Spleen (tissue), 11 donors: Measurements from ENCODE around the gene USHBP1. TPM values are rescaled to one million over a fixed set of nuclear protein-coding genes. Genes with fewer than 3 reads are reported as not detected.

ENCODE experiments used
- DNase-seq: peaks from one replicate; pipeline ENCODE4 v3.0.0-alpha.2; 2020
- H3K27ac ChIP-seq, 8 donors: fragments of 200-600 bp; sonication (generic) in 7 of 8; 1 replicate in 4 of 8; 2 replicates in 4 of 8; pipeline versions ENCODE4 v1.5.0 to v1.8.0; 2016 to 2021; ENCODE audit warnings: inconsistent platforms in 4 of 8, mild to moderate bottlenecking in 4 of 8, moderate library complexity in 1 of 8
- H3K27me3 ChIP-seq, 7 donors: fragments of 200-600 bp; sonication (generic) in 6 of 7; replicated peaks in 1 of 7; 1 replicate in 4 of 7; 2 replicates in 3 of 7; pipeline versions ENCODE4 v1.5.0 to v1.8.0; 2016 to 2021; ENCODE audit warnings: inconsistent platforms in 3 of 7, mild to moderate bottlenecking in 1 of 7
- H3K36me3 ChIP-seq, 6 donors: fragments of 200-600 bp; sonication (generic) in 5 of 6; 1 replicate in 4 of 6; 2 replicates in 2 of 6; pipeline versions ENCODE4 v1.5.0 to v1.8.0; 2016 to 2021; ENCODE audit warnings: inconsistent platforms in 2 of 6
- H3K4me1 ChIP-seq, 6 donors: fragments of 200-600 bp; sonication (generic) in 5 of 6; 1 replicate in 3 of 6; 2 replicates in 3 of 6; pipeline versions ENCODE4 v1.5.0 to v1.8.0; 2016 to 2021; ENCODE audit warnings: inconsistent platforms in 3 of 6
- H3K4me3 ChIP-seq, 8 donors: fragments of 200-600 bp; sonication (generic) in 7 of 8; 1 replicate in 4 of 8; 2 replicates in 4 of 8; pipeline versions ENCODE4 v1.5.0 to v1.8.0; 2016 to 2021; ENCODE audit warnings: inconsistent platforms in 4 of 8, mild to moderate bottlenecking in 4 of 8, moderate library complexity in 2 of 8
- H3K9me3 ChIP-seq, 8 donors: fragments of 200-600 bp; sonication (generic) in 7 of 8; 1 replicate in 4 of 8; 2 replicates in 4 of 8; pipeline versions ENCODE4 v1.5.0 to v1.8.0; 2016 to 2021; ENCODE audit warnings: inconsistent platforms in 4 of 8
- POLR2A ChIP-seq, 3 donors: fragments of 450-650 bp; IDR thresholded peaks; one replicate each; pipeline ENCODE4 v1.5.1; 2017; ENCODE audit warnings: antibody characterized with exemption in 3 of 3, mild to moderate bottlenecking in 1 of 3
- POLR2AphosphoS5 ChIP-seq, 3 donors: sonication (generic); formaldehyde crosslinking; IDR thresholded peaks; one replicate each; pipeline ENCODE4 v1.5.1; 2017; ENCODE audit warnings: antibody characterized with exemption in 3 of 3
- WGBS, 5 donors: extraction: QIAGEN DNeasy Blood & Tissue Kit in 3 of 5; methylation state at CpG; one replicate each; pipeline versions ENCODE4 v1.1.5 to v1.1.7; 2013 to 2018; 5-methylcytosine and 5-hydroxymethylcytosine counted together
- intact Hi-C: fragments of 100-400 bp; cut with DNase I; formaldehyde crosslinking; loops from one replicate; pipeline ENCODE4 v1.15.0; 2023; ENCODE audit warnings: low total_unique reads
- polyA plus RNA-seq, 3 donors: library from polyadenylated mRNA; stranded (reverse); fragments of 200-250 nt; gene quantifications; one replicate each; pipeline ENCODE4 v1.2.1, GENCODE V29; 2013
- total RNA-seq, 7 donors: library from RNA; depleted of rRNA in 3 of 7; stranded (reverse); fragments of >200 nt in 3 of 7; fragmentation: NEBNext Ultra II Directional in 4 of 7; extraction: Animal tissue kit (Norgen Biotek cat#: 25700) in 4 of 7; gene quantifications; one replicate each; pipeline versions ENCODE4 v1.1.0 to v1.2.1, GENCODE V29; 2016 to 2021
- TF ChIP-seq, protein P1 (sequence below), 11 experiments: fragments of 200-600 bp in 7 of 11; fragments of 450-650 bp in 4 of 11; sonication (generic) in 4 of 11; IDR thresholded peaks in 8 of 11; conservative IDR thresholded peaks in 3 of 11; 1 replicate in 7 of 11; 2 replicates in 4 of 11; pipeline versions ENCODE4 v1.4.0 to v1.8.0; 2016 to 2021; ENCODE audit warnings: antibody characterized with exemption in 11 of 11, inconsistent platforms in 4 of 11, mild to moderate bottlenecking in 1 of 11
- donor health status: healthy with polysubstance abuse.
- donor health status: DM: no; HTN: no; CAD: no; lungs with moderate emphysema.
- donor health status: DM: no; HTN: no; CAD: no.
- donor health status: Bipolar disorder and iron deficiency.
- donor health status: healthy.
- donor health status: DM: no; HTN: no; CAD: no.
- donor health status: DM: yes; HTN: yes; CAD: no.

USHBP1 gene
- total and polyA plus RNA-seq, 10 donors: 3.1 to 16.6 (median 8.3) TPM

- Histone ChIP-seq H3K9me3 (peaks cover 0 to 12% (median 4%) of the 10 kb centered on the region in 8 donors), H3K27ac (peak overlapping the region; percentile 0 to 77 (median 64)), H3K36me3 (peaks cover 0 to 14% (median 2%) of the 10 kb centered on the region in 6 donors), H3K27me3 (no peaks in the 10 kb centered on the region), H3K4me1 (peaks cover 13 to 59% (median 41%) of the 10 kb centered on the region in 6 donors), H3K4me3 (peak overlapping the region in 5 of 8 donors; percentile 14 to 58 (median 16))
- 75 to 82% (median 79%) methylated on average over 20 to 23 of the region's 23 CpGs for WGBS, 5 donors
- DNase-seq: no peak
- TF ChIP-seq, protein P1, sequence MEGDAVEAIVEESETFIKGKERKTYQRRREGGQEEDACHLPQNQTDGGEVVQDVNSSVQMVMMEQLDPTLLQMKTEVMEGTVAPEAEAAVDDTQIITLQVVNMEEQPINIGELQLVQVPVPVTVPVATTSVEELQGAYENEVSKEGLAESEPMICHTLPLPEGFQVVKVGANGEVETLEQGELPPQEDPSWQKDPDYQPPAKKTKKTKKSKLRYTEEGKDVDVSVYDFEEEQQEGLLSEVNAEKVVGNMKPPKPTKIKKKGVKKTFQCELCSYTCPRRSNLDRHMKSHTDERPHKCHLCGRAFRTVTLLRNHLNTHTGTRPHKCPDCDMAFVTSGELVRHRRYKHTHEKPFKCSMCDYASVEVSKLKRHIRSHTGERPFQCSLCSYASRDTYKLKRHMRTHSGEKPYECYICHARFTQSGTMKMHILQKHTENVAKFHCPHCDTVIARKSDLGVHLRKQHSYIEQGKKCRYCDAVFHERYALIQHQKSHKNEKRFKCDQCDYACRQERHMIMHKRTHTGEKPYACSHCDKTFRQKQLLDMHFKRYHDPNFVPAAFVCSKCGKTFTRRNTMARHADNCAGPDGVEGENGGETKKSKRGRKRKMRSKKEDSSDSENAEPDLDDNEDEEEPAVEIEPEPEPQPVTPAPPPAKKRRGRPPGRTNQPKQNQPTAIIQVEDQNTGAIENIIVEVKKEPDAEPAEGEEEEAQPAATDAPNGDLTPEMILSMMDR (IDR thresholded peaks at IDR 0.05 in 8 of 11, conservative IDR thresholded peaks at IDR 0.05 in 3 of 11): no peak
- TF ChIP-seq POLR2A (IDR thresholded peaks at IDR 0.05) (no peak), POLR2AphosphoS5 (IDR thresholded peaks at IDR 0.05) (no peak)
- intact Hi-C loops: no loop called here
These were observed 569 bp downstream of the USHBP1 start for GRCh38 chr19:17263712-17264640.

- WGBS, 5 donors: 66 to 76% (median 74%) methylated on average over 11 to 16 of the region's 16 CpGs
- peak overlapping the region in 1 of 8 donors; percentile 73 for H3K27ac ChIP-seq
- H3K4me3 ChIP-seq: peak overlapping the region in 2 of 8 donors; percentile 6 to 58
- H3K27me3 ChIP-seq: no peaks in the 10 kb centered on the region
- H3K4me1 ChIP-seq: peaks cover 5 to 45% (median 28%) of the 10 kb centered on the region in 6 donors
- peaks cover 0 to 10% (median 0%) of the 10 kb centered on the region in 6 donors for H3K36me3 ChIP-seq
- H3K9me3 ChIP-seq: peaks cover 0 to 13% (median 4%) of the 10 kb centered on the region in 8 donors
- intact Hi-C loops: no loop called here
- TF ChIP-seq POLR2A (IDR thresholded peaks at IDR 0.05) (no peak), POLR2AphosphoS5 (IDR thresholded peaks at IDR 0.05) (peak in 1 of 3 donors; percentile 16)
- no peak for DNase-seq
These were observed 2.0 kb downstream of the USHBP1 start for GRCh38 chr19:17262557-17262956.

DNA sequence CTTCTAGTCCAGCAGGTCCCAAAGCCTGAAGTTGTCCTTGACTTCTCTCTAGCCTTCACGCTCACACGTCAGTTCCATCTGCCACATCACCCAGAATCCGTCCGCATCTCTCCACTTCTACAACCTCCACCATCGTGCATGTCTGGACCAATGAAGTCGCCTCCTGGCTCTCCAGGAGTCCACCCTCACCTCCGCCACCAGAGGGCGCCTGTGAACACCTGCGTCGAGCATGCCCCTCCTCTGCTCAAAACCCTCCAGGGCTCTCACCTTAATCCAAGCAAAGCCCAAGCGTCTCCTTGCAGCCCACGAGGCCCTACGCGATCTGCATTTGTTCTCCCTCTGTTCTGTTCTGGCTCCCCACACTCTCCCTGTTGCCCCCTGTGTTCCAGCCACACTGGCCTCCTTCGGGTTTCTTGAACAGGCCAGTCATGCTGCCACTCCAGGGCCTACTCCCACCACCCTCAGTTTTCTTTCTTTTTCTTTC, 3.7 kb downstream of the USHBP1 start:
- Histone ChIP-seq H3K36me3 (peaks cover 0 to 10% (median 0%) of the 10 kb centered on the region in 6 donors), H3K27me3 (no peaks in the 10 kb centered on the region), H3K4me3 (no peak overlapping the region), H3K4me1 (peaks cover 5 to 31% (median 18%) of the 10 kb centered on the region in 6 donors), H3K27ac (no peak overlapping the region), H3K9me3 (peaks cover 0 to 13% (median 4%) of the 10 kb centered on the region in 8 donors)
- intact Hi-C loops: no loop called here
- peak; percentile 97 for DNase-seq
- 22 to 36% (median 27%) methylated on average over 15 of the region's 15 CpGs for WGBS, 5 donors
- TF ChIP-seq POLR2AphosphoS5 (IDR thresholded peaks at IDR 0.05) (peak; percentile 23 to 65 (median 48)), POLR2A (IDR thresholded peaks at IDR 0.05) (no peak)
- TF ChIP-seq, protein P1 (IDR thresholded peaks at IDR 0.05 in 8 of 11, conservative IDR thresholded peaks at IDR 0.05 in 3 of 11): peak; percentile 91 to 98 (median 95)

DNA sequence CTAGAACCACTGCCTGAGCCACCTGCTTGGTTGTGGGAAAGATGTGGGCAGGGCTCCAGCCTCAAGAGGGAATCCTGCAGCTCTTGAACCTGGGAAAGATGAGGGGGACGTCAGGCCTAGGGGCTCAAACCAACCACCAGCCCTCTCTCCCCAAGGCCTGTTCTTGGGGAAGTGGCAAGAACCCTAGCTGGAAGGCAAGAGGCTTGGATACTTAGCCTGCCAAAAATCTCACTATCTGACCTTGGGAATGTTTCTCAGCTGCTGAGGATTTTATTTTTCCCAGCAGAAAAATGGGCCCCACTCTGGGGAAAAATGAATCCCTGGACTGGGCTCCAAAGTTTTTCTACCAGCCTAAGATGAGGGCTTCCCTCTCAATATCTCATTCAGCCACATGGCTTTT, 4.6 kb downstream of the USHBP1 start:
- intact Hi-C loops: no loop called here
- Histone ChIP-seq H3K4me3 (no peak overlapping the region), H3K27me3 (no peaks in the 10 kb centered on the region), H3K4me1 (peaks cover 3 to 27% (median 14%) of the 10 kb centered on the region in 6 donors), H3K27ac (no peak overlapping the region), H3K9me3 (peaks cover 0 to 13% (median 4%) of the 10 kb centered on the region in 8 donors), H3K36me3 (peaks cover 0 to 10% (median 0%) of the 10 kb centered on the region in 6 donors)
- WGBS, 5 donors: 55 to 83% (median 63%) methylated on average over 1 of the region's 1 CpG
- no peak for DNase-seq
- TF ChIP-seq POLR2AphosphoS5 (IDR thresholded peaks at IDR 0.05): no peak
- TF ChIP-seq, protein P1 (IDR thresholded peaks at IDR 0.05 in 8 of 11, conservative IDR thresholded peaks at IDR 0.05 in 3 of 11): peak in 1 of 11 experiments; percentile 7
